OCI-LY1 (cell line): Measurements from ENCODE around the gene SYCP3.

Source experiments
- H2AFZ ChIP-seq: fragments of 200-600 bp; sonication (generic), shearing (Covaris generic); 2 replicates; pipeline ENCODE4 v1.6.0; 2014; ENCODE audit warnings: antibody characterized with exemption, mild to moderate bottlenecking, low read length
- H3F3A ChIP-seq: fragments of 200-600 bp; sonication (generic), shearing (Covaris generic); 2 replicates; pipeline ENCODE4 v1.6.0; 2014; ENCODE audit warnings: mild to moderate bottlenecking, antibody characterized with exemption, low read length, moderate library complexity; ENCODE audit not compliant: insufficient read depth
- H3K27ac ChIP-seq: fragments of 200-600 bp; sonication (generic); 2 replicates; pipeline ENCODE4 v1.5.1; 2014; ENCODE audit warnings: low read length, mixed run types, mild to moderate bottlenecking, low read depth; ENCODE audit not compliant: poor library complexity, severe bottlenecking
- H3K27me3 ChIP-seq: fragments of 200-600 bp; sonication (generic); 2 replicates; pipeline ENCODE4 v1.6.0; 2014; ENCODE audit warnings: antibody characterized with exemption, mild to moderate bottlenecking, low read length, moderate library complexity; ENCODE audit not compliant: insufficient read depth
- H3K36me3 ChIP-seq: fragments of 200-600 bp; sonication (generic); 2 replicates; pipeline ENCODE4 v1.6.1; 2014; ENCODE audit warnings: mild to moderate bottlenecking, antibody characterized with exemption, low read length, moderate library complexity, mixed read lengths; ENCODE audit not compliant: insufficient read depth
- H3K4me1 ChIP-seq: fragments of 200-600 bp; sonication (generic); 2 replicates; pipeline ENCODE4 v1.5.1; 2014; ENCODE audit warnings: mild to moderate bottlenecking, low read length, moderate library complexity; ENCODE audit not compliant: insufficient read depth, severe bottlenecking
- H3K4me2 ChIP-seq: fragments of 200-600 bp; sonication (generic), shearing (Covaris generic); 2 replicates; pipeline ENCODE4 v1.6.1; 2014; ENCODE audit warnings: low read length
- H3K4me3 ChIP-seq: fragments of 200-600 bp; sonication (generic); 2 replicates; pipeline ENCODE4 v1.5.1; 2014; ENCODE audit warnings: low read length, low read depth, mild to moderate bottlenecking, mixed read lengths; ENCODE audit not compliant: poor library complexity, severe bottlenecking
- H3K79me2 ChIP-seq: fragments of 200-600 bp; shearing (Covaris generic); 2 replicates; pipeline ENCODE4 v1.6.1; 2016; ENCODE audit warnings: mixed run types, low read length, mixed read lengths; ENCODE audit not compliant: insufficient read depth
- H3K9ac ChIP-seq: fragments of 200-600 bp; sonication (generic), shearing (Covaris generic); 2 replicates; pipeline ENCODE4 v1.6.1; 2014; ENCODE audit warnings: mild to moderate bottlenecking, low read length, mixed read lengths
- H3K9me2 ChIP-seq: fragments of 200-600 bp; sonication (generic), shearing (Covaris generic); 2 replicates; pipeline ENCODE4 v1.6.1; 2014; ENCODE audit warnings: low read depth, mild to moderate bottlenecking, low read length, mixed read lengths
- H3K9me3 ChIP-seq: fragments of 200-600 bp; shearing (Covaris generic); 2 replicates; pipeline ENCODE4 v1.6.1; 2014; ENCODE audit warnings: low read length, mixed read lengths
- H4K20me1 ChIP-seq: fragments of 200-600 bp; sonication (generic), shearing (Covaris generic); 2 replicates; pipeline ENCODE4 v1.6.0; 2016; ENCODE audit warnings: mild to moderate bottlenecking, low read length; ENCODE audit not compliant: insufficient read depth
- CTCF ChIP-seq: fragments of 200-600 bp; sonication (generic), shearing (Covaris generic); IDR thresholded peaks from 2 replicates; pipeline ENCODE4 v1.5.1; 2017; ENCODE audit warnings: mild to moderate bottlenecking, antibody characterized with exemption, low read length, moderate library complexity, mixed read lengths
- EZH2 ChIP-seq: fragments of 200-600 bp; sonication (generic), shearing (Covaris generic); IDR thresholded peaks from 2 replicates; pipeline ENCODE4 v1.8.0; 2017; ENCODE audit warnings: borderline replicate concordance, mixed run types, mild to moderate bottlenecking, antibody characterized with exemption, low read length, moderate library complexity, mixed read lengths

SYCP3 gene

GRCh38 chr12:101768781-101769180 lies 29.5 kb upstream of the SYCP3 start:
- H3K79me2 ChIP-seq: no peaks in the 10 kb centered on the region
- peaks cover 58% of the 10 kb centered on the region; the same call in 1 of the 2 replicates for H3K36me3 ChIP-seq
- H3K27ac ChIP-seq: no peak overlapping the region
- TF ChIP-seq EZH2 (no peak), CTCF (no peak)
- H3K9me2 ChIP-seq: no peaks in the 10 kb centered on the region
- H2AFZ ChIP-seq: no peak overlapping the region
- H3K4me2 ChIP-seq: no peak overlapping the region
- H3K27me3 ChIP-seq: no peaks in the 10 kb centered on the region
- H3K4me3 ChIP-seq: no peak overlapping the region
- H4K20me1 ChIP-seq: no peaks in the 10 kb centered on the region
- no peak overlapping the region for H3K9ac ChIP-seq
- H3K9me3 ChIP-seq: no peaks in the 10 kb centered on the region
- H3F3A ChIP-seq: no peaks in the 10 kb centered on the region
- peaks cover 10% of the 10 kb centered on the region for H3K4me1 ChIP-seq

GRCh38 chr12:101767537-101767936 lies 28.3 kb upstream of the SYCP3 start:
- Histone ChIP-seq H3K36me3 (peaks cover 58% of the 10 kb centered on the region; the same call in 1 of the 2 replicates), H3K9ac (no peak overlapping the region), H3K4me3 (no peak overlapping the region), H3F3A (no peaks in the 10 kb centered on the region), H3K79me2 (no peaks in the 10 kb centered on the region), H3K9me3 (no peaks in the 10 kb centered on the region), H3K9me2 (no peaks in the 10 kb centered on the region), H3K4me2 (no peak overlapping the region), H4K20me1 (no peaks in the 10 kb centered on the region), H3K4me1 (peaks cover 8% of the 10 kb centered on the region), H3K27me3 (no peaks in the 10 kb centered on the region), H2AFZ (no peak overlapping the region), H3K27ac (no peak overlapping the region)
- peak; percentile 10; the same call in 1 of the 2 replicates for TF ChIP-seq CTCF
- TF ChIP-seq EZH2: no peak

- H3K9ac ChIP-seq: no peak overlapping the region
- TF ChIP-seq CTCF (no peak), EZH2 (no peak)
- peak overlapping the region; percentile 3 for H3K27ac ChIP-seq
- no peaks in the 10 kb centered on the region for H4K20me1 ChIP-seq
- no peak overlapping the region for H2AFZ ChIP-seq
- no peak overlapping the region for H3K4me3 ChIP-seq
- H3K4me2 ChIP-seq: no peak overlapping the region
- H3F3A ChIP-seq: no peaks in the 10 kb centered on the region
- H3K36me3 ChIP-seq: peaks cover 66% of the 10 kb centered on the region
- H3K9me3 ChIP-seq: no peaks in the 10 kb centered on the region
- H3K27me3 ChIP-seq: no peaks in the 10 kb centered on the region
- H3K79me2 ChIP-seq: no peaks in the 10 kb centered on the region
- H3K4me1 ChIP-seq: peaks cover 10% of the 10 kb centered on the region
- H3K9me2 ChIP-seq: no peaks in the 10 kb centered on the region
Measured at GRCh38 chr12:101764051-101764792, 25.0 kb upstream of the SYCP3 start.
